ENCODE measurements around the gene RIPPLY1.
"Not testable (repeated sequence)": the region's sequence is repeated elsewhere in the genome, so short reads cannot be mapped to it uniquely, and the experiment has no call there.

Gene RIPPLY1

GRCh38 chrX:106917830-106918500 is 14.8 kb upstream of the RIPPLY1 start:
- FAIRE-seq: no peak
- DNase-seq (ENCODE audit: insufficient read length, low spot score): no peak

GRCh38 chrX:106912864-106913263 is 9.7 kb upstream of the RIPPLY1 start:
- DNase-seq (ENCODE audit: insufficient read length, low spot score) (no peak), FAIRE-seq (no peak)

- no peak for DNase-seq (ENCODE audit: insufficient read length, low spot score)
- no peak for FAIRE-seq
These were observed 3.2 kb upstream of the RIPPLY1 start for GRCh38 chrX:106906361-106906760.

GRCh38 chrX:106905064-106905708 is 2.0 kb upstream of the RIPPLY1 start:
- DNase-seq (ENCODE audit: insufficient read length, low spot score): no peak

GRCh38 chrX:106903856-106904528 is 851 bp upstream of the RIPPLY1 start:
- DNase-seq (ENCODE audit: insufficient read length, low spot score): no peak
- no peak for FAIRE-seq

More at GRCh38 chrX:106905064-106905708, 2.0 kb upstream of the RIPPLY1 start:
- FAIRE-seq: no peak

- DNase-seq (ENCODE audit: insufficient read length, low spot score) (no peak), FAIRE-seq (no peak)
These were observed 457 bp downstream of the RIPPLY1 start for GRCh38 chrX:106902684-106903083.

GRCh38 chrX:106901781-106902219 is 1.3 kb downstream of the RIPPLY1 start:
- no peak for DNase-seq (ENCODE audit: insufficient read length, low spot score)
- no peak for FAIRE-seq

- FAIRE-seq (no peak), DNase-seq (ENCODE audit: insufficient read length, low spot score) (no peak)
These were observed 1.8 kb downstream of the RIPPLY1 start for GRCh38 chrX:106901341-106901740.

GRCh38 chrX:106899841-106900240 is 3.3 kb downstream of the RIPPLY1 start:
- FAIRE-seq (no peak), DNase-seq (ENCODE audit: insufficient read length, low spot score) (no peak)

GRCh38 chrX:106899276-106899675 is 3.9 kb downstream of the RIPPLY1 start:
- FAIRE-seq: no peak
- no peak for DNase-seq (ENCODE audit: insufficient read length, low spot score)

- peak; percentile 92 for FAIRE-seq
- no peak for DNase-seq (ENCODE audit: insufficient read length, low spot score)
These were observed 4.7 kb downstream of the RIPPLY1 start for GRCh38 chrX:106898462-106898861.

- FAIRE-seq (no peak), DNase-seq (ENCODE audit: insufficient read length, low spot score) (no peak)
These were observed 5.9 kb downstream of the RIPPLY1 start for GRCh38 chrX:106897259-106897658.

- FAIRE-seq (no peak), DNase-seq (ENCODE audit: insufficient read length, low spot score) (no peak)
These were observed 8.1 kb downstream of the RIPPLY1 start for GRCh38 chrX:106894978-106895452.

- peak; percentile 75 for FAIRE-seq
These were observed 8.7 kb downstream of the RIPPLY1 start for GRCh38 chrX:106894392-106894909.

GRCh38 chrX:106891762-106892460 is 11.2 kb downstream of the RIPPLY1 start:
- FAIRE-seq (no peak), DNase-seq (ENCODE audit: insufficient read length, low spot score) (no peak)

More at GRCh38 chrX:106894392-106894909, 8.7 kb downstream of the RIPPLY1 start:
- DNase-seq (ENCODE audit: insufficient read length, low spot score): no peak

- DNase-seq (ENCODE audit: insufficient read length, low spot score): no peak
- FAIRE-seq: no peak
These were observed 13.7 kb downstream of the RIPPLY1 start for GRCh38 chrX:106889468-106889867.

- FAIRE-seq (no peak), DNase-seq (ENCODE audit: insufficient read length, low spot score) (no peak)
These were observed 28.0 kb downstream of the RIPPLY1 start for GRCh38 chrX:106875151-106875550.

- DNase-seq (ENCODE audit: insufficient read length, low spot score): no peak
- peak; percentile 40 for FAIRE-seq
These were observed 29.1 kb downstream of the RIPPLY1 start for GRCh38 chrX:106874075-106874474.

GRCh38 chrX:106872796-106873195 is 30.3 kb downstream of the RIPPLY1 start:
- DNase-seq (ENCODE audit: insufficient read length, low spot score); FAIRE-seq: not testable (repeated sequence)

GRCh38 chrX:106863697-106864096 is 39.4 kb downstream of the RIPPLY1 start:
- DNase-seq (ENCODE audit: insufficient read length, low spot score): no peak

More at GRCh38 chrX:106863697-106864096, 39.4 kb downstream of the RIPPLY1 start:
- FAIRE-seq: no peak

Measured in GM19239 (cell line).